ENCODE results near the gene VAV3.
"Not testable (repeated sequence)": the region's sequence is repeated elsewhere in the genome, so short reads cannot be mapped to it uniquely, and the experiment has no call there.

The VAV3 gene

DNA sequence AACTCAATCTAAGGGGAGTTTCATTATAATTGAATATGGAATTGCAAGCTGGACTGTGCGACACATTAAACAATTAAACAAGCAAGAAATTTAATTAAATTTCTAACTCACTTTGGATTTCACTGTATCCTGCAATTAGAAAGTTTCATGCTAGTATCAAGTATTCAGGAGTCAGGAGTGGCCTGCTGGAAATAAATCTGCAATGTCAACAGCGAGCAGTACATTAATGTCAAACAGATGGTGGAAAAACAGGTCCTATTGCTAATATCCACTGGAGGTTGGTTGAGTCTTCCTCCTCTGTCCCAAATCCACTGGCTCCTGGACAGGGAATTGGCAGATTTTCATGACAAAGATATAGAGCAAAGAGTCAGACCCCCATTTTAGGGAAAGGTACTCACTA, 237.1 kb downstream of the VAV3 start:
- TF ChIP-seq, protein P1, sequence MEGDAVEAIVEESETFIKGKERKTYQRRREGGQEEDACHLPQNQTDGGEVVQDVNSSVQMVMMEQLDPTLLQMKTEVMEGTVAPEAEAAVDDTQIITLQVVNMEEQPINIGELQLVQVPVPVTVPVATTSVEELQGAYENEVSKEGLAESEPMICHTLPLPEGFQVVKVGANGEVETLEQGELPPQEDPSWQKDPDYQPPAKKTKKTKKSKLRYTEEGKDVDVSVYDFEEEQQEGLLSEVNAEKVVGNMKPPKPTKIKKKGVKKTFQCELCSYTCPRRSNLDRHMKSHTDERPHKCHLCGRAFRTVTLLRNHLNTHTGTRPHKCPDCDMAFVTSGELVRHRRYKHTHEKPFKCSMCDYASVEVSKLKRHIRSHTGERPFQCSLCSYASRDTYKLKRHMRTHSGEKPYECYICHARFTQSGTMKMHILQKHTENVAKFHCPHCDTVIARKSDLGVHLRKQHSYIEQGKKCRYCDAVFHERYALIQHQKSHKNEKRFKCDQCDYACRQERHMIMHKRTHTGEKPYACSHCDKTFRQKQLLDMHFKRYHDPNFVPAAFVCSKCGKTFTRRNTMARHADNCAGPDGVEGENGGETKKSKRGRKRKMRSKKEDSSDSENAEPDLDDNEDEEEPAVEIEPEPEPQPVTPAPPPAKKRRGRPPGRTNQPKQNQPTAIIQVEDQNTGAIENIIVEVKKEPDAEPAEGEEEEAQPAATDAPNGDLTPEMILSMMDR (IDR thresholded peaks at IDR 0.05; ENCODE audit: control insufficient read depth, extremely low read depth, insufficient read depth), result no peak
- no peak overlapping the region for H3K4me3 ChIP-seq (ENCODE audit: low read depth, low read length)
- DNase-seq (ENCODE audit: low read depth), result peak; percentile 73

DNA sequence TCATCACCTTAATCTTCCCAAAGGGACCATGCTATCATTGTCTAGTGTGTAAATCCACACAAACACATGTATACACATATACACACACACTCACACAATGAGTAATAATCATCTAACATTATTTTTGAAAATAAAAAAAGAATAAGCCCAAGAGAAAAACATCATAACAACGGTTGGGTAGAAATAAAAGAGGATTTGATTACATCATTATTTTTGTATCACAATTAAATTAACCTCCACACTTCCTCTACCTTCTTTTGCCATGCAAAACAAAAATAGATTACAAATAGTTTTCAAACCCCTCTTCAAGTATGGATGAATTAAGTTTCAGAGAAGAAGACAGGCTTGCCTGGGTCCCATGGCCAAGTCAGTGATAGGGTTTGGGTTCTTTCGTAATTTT, 238.1 kb downstream of the VAV3 start:
- no peak for DNase-seq (ENCODE audit: low read depth)

DNA sequence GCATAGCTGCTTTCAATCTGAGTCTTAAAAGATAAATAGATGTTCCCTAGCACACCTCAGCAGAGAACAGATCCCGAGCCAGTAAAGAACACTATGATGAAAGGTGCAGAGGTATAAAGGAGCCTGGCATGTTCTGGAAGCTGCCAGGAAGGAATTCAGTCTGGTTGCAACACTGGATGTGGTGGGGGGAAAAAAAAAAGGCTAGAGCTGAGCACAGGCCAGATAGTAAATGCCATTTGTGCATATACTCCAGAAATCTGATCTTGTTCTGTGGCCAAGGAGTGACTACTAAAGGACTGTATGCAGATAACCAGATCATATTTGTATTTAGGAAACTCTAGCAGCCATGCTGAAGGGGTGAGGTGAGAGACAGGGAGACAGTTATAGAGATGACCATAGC, 240.3 kb downstream of the VAV3 start:
- TF ChIP-seq, protein P1 (IDR thresholded peaks at IDR 0.05; ENCODE audit: control insufficient read depth, extremely low read depth, insufficient read depth), result no peak
- no peak overlapping the region for H3K4me3 ChIP-seq (ENCODE audit: low read depth, low read length)
- DNase-seq (ENCODE audit: low read depth), result no peak

More for the DNA sequence above, 238.1 kb downstream of the VAV3 start:
- TF ChIP-seq, protein P1 (IDR thresholded peaks at IDR 0.05; ENCODE audit: control insufficient read depth, extremely low read depth, insufficient read depth), result no peak
- no peak overlapping the region for H3K4me3 ChIP-seq (ENCODE audit: low read depth, low read length)

DNA sequence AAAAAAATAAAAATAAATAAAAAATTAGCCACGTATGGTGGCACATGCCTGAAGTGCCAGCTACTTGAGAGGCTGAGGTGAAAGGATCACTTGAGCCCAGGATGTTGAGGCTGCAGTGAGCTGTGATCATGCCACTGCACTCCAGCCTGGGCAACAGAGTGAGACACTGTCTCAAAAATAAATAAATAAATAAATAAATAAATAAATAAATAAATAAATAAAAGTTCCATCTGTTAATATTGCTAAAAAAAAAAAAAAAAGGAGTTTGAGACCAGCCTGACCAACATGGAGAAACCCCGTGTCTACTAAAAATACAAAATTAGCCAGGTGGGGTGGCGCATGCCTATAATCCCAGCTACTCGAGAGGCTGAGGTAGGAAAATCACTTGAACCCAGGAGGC, 244.8 kb downstream of the VAV3 start:
- DNase-seq (ENCODE audit: low read depth); H3K4me3 ChIP-seq (ENCODE audit: low read depth, low read length): not testable (repeated sequence)

DNA sequence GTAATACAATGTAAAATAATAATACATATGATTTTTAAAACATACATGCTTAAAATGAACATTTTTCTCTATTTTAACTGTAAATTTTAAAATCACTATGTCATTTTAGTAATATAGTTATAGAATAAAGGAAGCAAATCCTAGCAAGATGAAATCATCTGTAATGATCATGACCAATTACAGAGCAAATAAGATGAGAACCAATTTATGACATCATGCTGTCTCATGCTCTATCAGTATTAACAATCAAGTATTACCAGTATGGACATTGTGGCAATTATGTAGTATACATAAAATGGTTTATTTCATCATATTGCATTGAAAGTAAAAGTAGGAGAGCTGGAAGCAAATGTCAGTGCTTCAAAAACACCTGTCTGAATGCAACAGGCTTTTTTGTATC, 255.0 kb downstream of the VAV3 start:
- TF ChIP-seq, protein P1 (IDR thresholded peaks at IDR 0.05; ENCODE audit: control insufficient read depth, extremely low read depth, insufficient read depth), result no peak
- DNase-seq (ENCODE audit: low read depth), result no peak
- no peak overlapping the region for H3K4me3 ChIP-seq (ENCODE audit: low read depth, low read length)

DNA sequence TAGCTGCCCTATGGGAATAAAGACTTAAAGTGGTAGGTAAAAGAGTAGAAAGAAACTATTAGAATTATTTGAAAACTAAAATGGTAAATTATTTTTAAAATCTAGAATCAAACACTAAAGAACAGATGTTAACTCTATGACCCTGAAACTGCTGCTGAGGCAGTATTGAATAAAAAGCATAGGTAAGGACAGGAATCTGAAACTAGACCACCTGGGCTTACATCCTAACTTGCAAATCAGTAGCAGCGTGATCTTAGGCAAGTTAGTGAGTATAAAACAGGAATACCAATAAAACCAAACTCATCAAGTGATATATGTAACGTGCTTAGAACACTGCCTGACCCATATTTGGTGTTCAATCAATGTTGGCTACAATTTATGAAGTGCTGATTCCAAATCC, 257.9 kb downstream of the VAV3 start:
- TF ChIP-seq, protein P1 (IDR thresholded peaks at IDR 0.05; ENCODE audit: control insufficient read depth, extremely low read depth, insufficient read depth), result no peak
- H3K4me3 ChIP-seq (ENCODE audit: low read depth, low read length), result no peak overlapping the region
- no peak for DNase-seq (ENCODE audit: low read depth)

DNA sequence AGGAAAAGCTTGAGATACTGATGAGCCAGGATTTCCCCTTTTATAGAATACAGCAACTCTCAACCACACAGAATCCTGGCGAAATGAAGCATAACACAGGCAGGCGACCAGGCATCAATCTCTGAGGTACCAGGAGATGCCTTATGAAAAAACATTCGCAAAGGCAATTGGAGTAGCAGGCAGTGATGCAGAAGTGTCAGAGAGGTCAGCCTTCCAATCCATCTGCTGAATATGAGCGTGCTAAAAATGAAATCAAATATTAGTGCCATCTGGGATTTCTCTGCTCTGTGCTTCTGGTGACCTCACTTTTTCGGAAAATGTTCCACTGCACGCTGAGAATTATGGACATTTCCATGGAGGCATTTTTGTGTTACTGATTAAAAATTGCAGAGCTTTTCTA, 258.8 kb downstream of the VAV3 start:
- TF ChIP-seq, protein P1 (IDR thresholded peaks at IDR 0.05; ENCODE audit: control insufficient read depth, extremely low read depth, insufficient read depth), result no peak

More for the DNA sequence above, 258.8 kb downstream of the VAV3 start:
- no peak overlapping the region for H3K4me3 ChIP-seq (ENCODE audit: low read depth, low read length)
- no peak for DNase-seq (ENCODE audit: low read depth)

All from LNCaP clone FGC (cell line).